HepG2 (cell line): Measurements from ENCODE around the gene RPL5. TPM values are rescaled to one million over a fixed set of nuclear protein-coding genes. Genes with fewer than 3 reads are reported as not detected.
A peak's percentile ranks its signal among the peaks of the same experiment; 100 is the strongest.

Experiments used
- CREB1 ChIP-seq, 2 experiments: fragments of 450-650 bp in 1 of 2; IDR thresholded peaks; 2 replicates each; pipeline ENCODE4 v1.6.1; 2016 to 2017; ENCODE audit warnings: control low read depth in 1 of 2, mild to moderate bottlenecking in 1 of 2, missing compliant biosample characterization in 1 of 2, missing genetic modification characterization in 1 of 2
- FOSL2 ChIP-seq: sonication (generic); formaldehyde crosslinking; IDR thresholded peaks from 2 replicates; pipeline ENCODE4 v1.4.0; 2020; ENCODE audit warnings: missing genetic modification reagents
- IKZF4 ChIP-seq: sonication (generic); formaldehyde crosslinking; IDR thresholded peaks from 2 replicates; pipeline ENCODE4 v1.5.1; 2020; ENCODE audit warnings: borderline replicate concordance, mild to moderate bottlenecking, low read depth, missing genetic modification reagents; ENCODE audit errors: not compliant biosample characterization
- KLF9 ChIP-seq: IDR thresholded peaks from 2 replicates; pipeline ENCODE4 v1.6.1; 2016; ENCODE audit warnings: low read depth
- MTF2 ChIP-seq: sonication (generic); formaldehyde crosslinking; IDR thresholded peaks from 2 replicates; pipeline ENCODE4 v1.5.0; 2020; ENCODE audit warnings: missing genetic modification reagents, borderline replicate concordance
- MXD4 ChIP-seq: IDR thresholded peaks from 2 replicates; pipeline ENCODE4 v1.6.1; 2016; ENCODE audit warnings: mild to moderate bottlenecking, missing biosample characterization, missing genetic modification reagents
- MZF1 ChIP-seq: sonication (generic); formaldehyde crosslinking; IDR thresholded peaks from 2 replicates; pipeline ENCODE4 v1.8.1; 2023; ENCODE audit warnings: mild to moderate bottlenecking, missing genetic modification reagents, borderline replicate concordance
- NCOA2 ChIP-seq: sonication (generic); formaldehyde crosslinking; IDR thresholded peaks from 2 replicates; pipeline ENCODE4 v1.8.0; 2022; ENCODE audit warnings: inconsistent platforms
- NFKBIZ ChIP-seq: IDR thresholded peaks from 2 replicates; pipeline ENCODE4 v1.6.1; 2018; ENCODE audit warnings: missing genetic modification reagents, missing compliant biosample characterization
- NFYB ChIP-seq: sonication (generic); formaldehyde crosslinking; IDR thresholded peaks from 2 replicates; pipeline ENCODE4 v1.4.0; 2020; ENCODE audit warnings: missing genetic modification reagents
- NKX3-1 ChIP-seq: sonication (generic); formaldehyde crosslinking; IDR thresholded peaks from 2 replicates; pipeline ENCODE4 v1.5.0; 2020; ENCODE audit warnings: missing genetic modification reagents
- PRPF4 ChIP-seq: fragments of 200-400 bp; formaldehyde crosslinking; IDR thresholded peaks from 2 replicates; pipeline ENCODE4 v1.6.1; 2016; ENCODE audit warnings: low read length, low read depth; ENCODE audit not compliant: poor library complexity, severe bottlenecking
- TBP ChIP-seq: sonication (generic); formaldehyde crosslinking; IDR thresholded peaks from 2 replicates; pipeline ENCODE4 v1.5.0; 2020; ENCODE audit warnings: missing genetic modification reagents
- ZBTB7A ChIP-seq: sonication (generic); formaldehyde crosslinking; IDR thresholded peaks from 2 replicates; pipeline ENCODE4 v1.8.0; 2022; ENCODE audit warnings: mild to moderate bottlenecking, missing genetic modification reagents
- ZC3H4 ChIP-seq: sonication (generic); formaldehyde crosslinking; IDR thresholded peaks from 2 replicates; pipeline ENCODE4 v1.4.0; 2020; ENCODE audit warnings: missing genetic modification reagents, borderline replicate concordance
- ZFP37 ChIP-seq: sonication (generic); formaldehyde crosslinking; IDR thresholded peaks from 2 replicates; pipeline ENCODE4 v1.4.0; 2020; ENCODE audit warnings: missing genetic modification reagents, borderline replicate concordance
- ZIK1 ChIP-seq: sonication (generic); formaldehyde crosslinking; IDR thresholded peaks from 2 replicates; pipeline ENCODE4 v1.5.0; 2020; ENCODE audit warnings: mild to moderate bottlenecking, low read depth, missing genetic modification reagents, borderline replicate concordance
- ZMAT3 ChIP-seq: sonication (generic); formaldehyde crosslinking; conservative IDR thresholded peaks from 2 replicates; pipeline ENCODE4 v1.7.0; 2021; ENCODE audit warnings: missing genetic modification reagents
- ZNF121 ChIP-seq: sonication (generic); formaldehyde crosslinking; IDR thresholded peaks from 2 replicates; pipeline ENCODE4 v1.5.0; 2020; ENCODE audit warnings: mild to moderate bottlenecking, missing genetic modification reagents
- ZNF253 ChIP-seq: sonication (generic); formaldehyde crosslinking; IDR thresholded peaks from 2 replicates; pipeline ENCODE4 v1.8.0; 2022; ENCODE audit warnings: mild to moderate bottlenecking, missing genetic modification reagents, borderline replicate concordance
- ZNF749 ChIP-seq: sonication (generic); formaldehyde crosslinking; IDR thresholded peaks from 2 replicates; pipeline ENCODE4 v1.8.0; 2022; ENCODE audit warnings: mild to moderate bottlenecking, missing genetic modification reagents, moderate library complexity, borderline replicate concordance
- ZSCAN21 ChIP-seq: sonication (generic); formaldehyde crosslinking; IDR thresholded peaks from 2 replicates; pipeline ENCODE4 v1.8.0; 2022; ENCODE audit warnings: mild to moderate bottlenecking, missing genetic modification reagents, moderate library complexity, borderline replicate concordance
- ZSCAN29 ChIP-seq: sonication (generic); formaldehyde crosslinking; conservative IDR thresholded peaks from 2 replicates; pipeline ENCODE4 v1.4.0; 2020; ENCODE audit warnings: mild to moderate bottlenecking, missing genetic modification reagents
- polyA plus RNA-seq, 8 experiments: library from polyadenylated mRNA; depleted of rRNA in 3 of 8; stranded (reverse) in 7 of 8; unstranded in 1 of 8; fragments of >200 nt; fragmentation: Illumina TruSeq in 4 of 8; extraction: Trizol in 4 of 8; gene quantifications; 2 replicates each; pipeline versions ENCODE4 v1.2.1 to v1.2.3, GENCODE V29; 2011 to 2016; ENCODE audit warnings: low read depth in 4 of 8, missing spikeins in 1 of 8, mixed read lengths in 1 of 8; ENCODE audit not compliant: insufficient read depth in 1 of 8
- total RNA-seq, 5 experiments: library from RNA; depleted of rRNA; stranded (reverse); fragments of >200 nt; fragmentation: Illumina TruSeq; extraction: Trizol; gene quantifications; 2 replicates each; pipeline ENCODE4 v1.2.3, GENCODE V29; 2016; ENCODE audit warnings: low read depth in 1 of 5
- TF ChIP-seq, protein P1 (sequence below): sonication (generic); formaldehyde crosslinking; IDR thresholded peaks from 2 replicates; pipeline ENCODE4 v1.4.0; 2020; ENCODE audit warnings: mild to moderate bottlenecking, missing genetic modification reagents
- TF ChIP-seq, protein P2 (sequence below): IDR thresholded peaks from 2 replicates; pipeline ENCODE4 v1.6.1; 2016; ENCODE audit warnings: low read depth, borderline replicate concordance
- TF ChIP-seq, protein P3 (sequence below): fragments of 450-650 bp; IDR thresholded peaks from 2 replicates; pipeline ENCODE4 v1.6.1; 2017
- TF ChIP-seq, protein P4 (sequence below): sonication (generic); formaldehyde crosslinking; IDR thresholded peaks from 2 replicates; pipeline ENCODE4 v1.4.0; 2020; ENCODE audit warnings: mild to moderate bottlenecking, missing genetic modification reagents, borderline replicate concordance

Gene RPL5
- total and polyA plus RNA-seq, 2 of the 13 experiments (the other 11 are each of a cell fraction or from before 2014, with no cell fraction given) = 2,304 to 2,520 TPM

DNA sequence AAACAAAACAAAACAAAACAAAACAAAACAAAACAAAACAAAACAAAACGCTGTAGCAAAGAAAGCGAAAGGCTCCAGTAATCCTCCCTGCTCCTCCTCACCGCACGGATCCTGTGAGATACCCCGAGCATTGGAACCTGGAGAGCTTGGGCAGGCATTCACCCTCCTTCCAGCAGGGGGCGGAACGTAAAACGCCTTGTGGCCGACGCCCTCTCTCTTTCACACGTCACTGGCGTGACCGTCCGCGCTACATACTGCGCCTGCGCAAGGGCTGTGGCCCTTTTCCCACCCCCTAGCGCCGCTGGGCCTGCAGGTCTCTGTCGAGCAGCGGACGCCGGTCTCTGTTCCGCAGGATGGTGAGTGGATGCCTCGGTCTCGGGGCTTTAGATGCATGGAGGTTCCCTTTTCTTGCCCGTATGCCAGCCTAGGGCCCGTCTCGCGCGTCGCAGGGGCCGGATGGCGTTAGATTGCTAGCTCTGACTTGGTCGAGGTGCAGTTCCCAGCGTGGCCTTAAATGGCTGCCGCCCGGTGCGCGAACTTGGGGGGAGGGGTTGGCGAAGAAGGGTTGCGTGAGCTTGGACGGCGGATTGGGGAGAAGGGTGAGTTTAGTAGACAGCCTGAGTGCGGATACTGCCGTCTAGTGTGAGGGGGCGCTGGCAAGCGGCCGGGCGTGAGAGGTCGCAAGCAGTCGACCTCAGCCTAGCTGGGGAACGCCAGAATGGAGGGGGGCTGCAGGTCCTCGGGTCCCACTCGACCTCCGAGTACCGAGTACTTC, at the start of gene RPL5 (continued):
- TF ChIP-seq ZMAT3 (CRISPR knock-in tag) (peak; percentile 85; the same call in 1 of the 2 replicates), CREB1 (IDR thresholded peaks at IDR 0.05) (peak; percentile 93), CREB1 (CRISPR knock-in tag; IDR thresholded peaks at IDR 0.05) (peak; percentile 98), ZFP37 (CRISPR knock-in tag) (peak; percentile 91), ZSCAN21 (CRISPR knock-in tag) (peak; percentile 94), ZNF749 (CRISPR knock-in tag) (peak; percentile 91), IKZF4 (CRISPR knock-in tag) (peak; percentile 88), MTF2 (CRISPR knock-in tag) (no peak), NCOA2 (CRISPR knock-in tag) (peak; percentile 64), FOSL2 (CRISPR knock-in tag) (peak; percentile 71), NFKBIZ (CRISPR knock-in tag) (peak; percentile 61), KLF9 (CRISPR knock-in tag) (peak; percentile 36; the same call in 1 of the 2 replicates), MZF1 (peak; percentile 64; the same call in 1 of the 2 replicates), ZIK1 (CRISPR knock-in tag) (peak; percentile 63; the same call in 1 of the 2 replicates), ZBTB7A (CRISPR knock-in tag) (peak; percentile 67), ZC3H4 (CRISPR knock-in tag) (0 out of 2 replicates have a peak, but pooled peaks have one; percentile 58), ZSCAN29 (CRISPR knock-in tag) (peak; percentile 91), ZNF253 (peak; percentile 95; the same call in 1 of the 2 replicates), MXD4 (CRISPR knock-in tag) (peak; percentile 94), PRPF4 (no peak), ZNF121 (CRISPR knock-in tag) (peak; percentile 48; the same call in 1 of the 2 replicates), NKX3-1 (CRISPR knock-in tag) (peak; percentile 81), TBP (CRISPR knock-in tag) (no peak), NFYB (CRISPR knock-in tag) (0 out of 2 replicates have a peak, but pooled peaks have one; percentile 14)
- TF ChIP-seq, protein P1, sequence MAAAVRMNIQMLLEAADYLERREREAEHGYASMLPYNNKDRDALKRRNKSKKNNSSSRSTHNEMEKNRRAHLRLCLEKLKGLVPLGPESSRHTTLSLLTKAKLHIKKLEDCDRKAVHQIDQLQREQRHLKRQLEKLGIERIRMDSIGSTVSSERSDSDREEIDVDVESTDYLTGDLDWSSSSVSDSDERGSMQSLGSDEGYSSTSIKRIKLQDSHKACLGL (CRISPR knock-in tag) = peak; percentile 97
- TF ChIP-seq, protein P2, sequence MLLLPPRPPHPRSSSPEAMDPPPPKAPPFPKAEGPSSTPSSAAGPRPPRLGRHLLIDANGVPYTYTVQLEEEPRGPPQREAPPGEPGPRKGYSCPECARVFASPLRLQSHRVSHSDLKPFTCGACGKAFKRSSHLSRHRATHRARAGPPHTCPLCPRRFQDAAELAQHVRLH (CRISPR knock-in tag) = peak; percentile 98
- TF ChIP-seq, protein P3, sequence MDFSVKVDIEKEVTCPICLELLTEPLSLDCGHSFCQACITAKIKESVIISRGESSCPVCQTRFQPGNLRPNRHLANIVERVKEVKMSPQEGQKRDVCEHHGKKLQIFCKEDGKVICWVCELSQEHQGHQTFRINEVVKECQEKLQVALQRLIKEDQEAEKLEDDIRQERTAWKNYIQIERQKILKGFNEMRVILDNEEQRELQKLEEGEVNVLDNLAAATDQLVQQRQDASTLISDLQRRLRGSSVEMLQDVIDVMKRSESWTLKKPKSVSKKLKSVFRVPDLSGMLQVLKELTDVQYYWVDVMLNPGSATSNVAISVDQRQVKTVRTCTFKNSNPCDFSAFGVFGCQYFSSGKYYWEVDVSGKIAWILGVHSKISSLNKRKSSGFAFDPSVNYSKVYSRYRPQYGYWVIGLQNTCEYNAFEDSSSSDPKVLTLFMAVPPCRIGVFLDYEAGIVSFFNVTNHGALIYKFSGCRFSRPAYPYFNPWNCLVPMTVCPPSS = no peak
- TF ChIP-seq, protein P4, sequence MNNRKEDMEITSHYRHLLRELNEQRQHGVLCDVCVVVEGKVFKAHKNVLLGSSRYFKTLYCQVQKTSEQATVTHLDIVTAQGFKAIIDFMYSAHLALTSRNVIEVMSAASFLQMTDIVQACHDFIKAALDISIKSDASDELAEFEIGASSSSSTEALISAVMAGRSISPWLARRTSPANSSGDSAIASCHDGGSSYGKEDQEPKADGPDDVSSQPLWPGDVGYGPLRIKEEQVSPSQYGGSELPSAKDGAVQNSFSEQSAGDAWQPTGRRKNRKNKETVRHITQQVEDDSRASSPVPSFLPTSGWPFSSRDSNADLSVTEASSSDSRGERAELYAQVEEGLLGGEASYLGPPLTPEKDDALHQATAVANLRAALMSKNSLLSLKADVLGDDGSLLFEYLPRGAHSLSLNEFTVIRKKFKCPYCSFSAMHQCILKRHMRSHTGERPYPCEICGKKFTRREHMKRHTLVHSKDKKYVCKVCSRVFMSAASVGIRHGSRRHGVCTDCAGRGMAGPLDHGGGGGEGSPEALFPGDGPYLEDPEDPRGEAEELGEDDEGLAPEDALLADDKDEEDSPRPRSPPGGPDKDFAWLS (CRISPR knock-in tag) = no peak
